ENCODE data around the gene TBCK.
"Not testable (repeated sequence)": the region's sequence is repeated elsewhere in the genome, so short reads cannot be mapped to it uniquely, and the experiment has no call there.

The TBCK gene

GRCh38 chr4:106210021-106210420 lies 106.0 kb downstream of the TBCK start:
- no peak for DNase-seq (ENCODE audit: low read depth)

- no peak for DNase-seq (ENCODE audit: low read depth)
Observed at GRCh38 chr4:106208481-106209460, 107.2 kb downstream of the TBCK start.

- no peak for DNase-seq (ENCODE audit: low read depth)
Observed at GRCh38 chr4:106201373-106201772, 114.6 kb downstream of the TBCK start.

- DNase-seq (ENCODE audit: low read depth) = no peak
Observed at GRCh38 chr4:106195435-106195950, 120.5 kb downstream of the TBCK start.

- no peak for DNase-seq (ENCODE audit: low read depth)
Observed at GRCh38 chr4:106194801-106195200, 121.2 kb downstream of the TBCK start.

- DNase-seq (ENCODE audit: low read depth) = no peak
Observed at GRCh38 chr4:106192131-106192530, 123.9 kb downstream of the TBCK start.

GRCh38 chr4:106186201-106186600 lies 129.8 kb downstream of the TBCK start:
- DNase-seq (ENCODE audit: low read depth) = no peak

GRCh38 chr4:106183551-106183950 lies 132.5 kb downstream of the TBCK start:
- DNase-seq (ENCODE audit: low read depth) = no peak

- no peak for DNase-seq (ENCODE audit: low read depth)
Observed at GRCh38 chr4:106172861-106173260, 143.1 kb downstream of the TBCK start.

GRCh38 chr4:106165351-106166010 lies 150.5 kb downstream of the TBCK start:
- DNase-seq (ENCODE audit: low read depth) = no peak

- no peak for DNase-seq (ENCODE audit: low read depth)
Observed at GRCh38 chr4:106162278-106162677, 153.7 kb downstream of the TBCK start.

- DNase-seq (ENCODE audit: low read depth) = no peak
Observed at GRCh38 chr4:106160560-106160959, 155.4 kb downstream of the TBCK start.

GRCh38 chr4:106149911-106150310 lies 166.1 kb downstream of the TBCK start:
- DNase-seq (ENCODE audit: low read depth) = no peak

- DNase-seq (ENCODE audit: low read depth) = no peak
Observed at GRCh38 chr4:106149026-106149425, 167.0 kb downstream of the TBCK start.

GRCh38 chr4:106142616-106143127 lies 173.3 kb downstream of the TBCK start:
- DNase-seq (ENCODE audit: low read depth) = no peak

- no peak for DNase-seq (ENCODE audit: low read depth)
Observed at GRCh38 chr4:106140601-106141000, 175.4 kb downstream of the TBCK start.

- no peak for DNase-seq (ENCODE audit: low read depth)
Observed at GRCh38 chr4:106136777-106137331, 179.2 kb downstream of the TBCK start.

GRCh38 chr4:106132045-106132444 lies 184.0 kb downstream of the TBCK start:
- DNase-seq (ENCODE audit: low read depth) = no peak

GRCh38 chr4:106126062-106126461 lies 189.9 kb downstream of the TBCK start:
- no peak for DNase-seq (ENCODE audit: low read depth)

- not testable (repeated sequence) for DNase-seq (ENCODE audit: low read depth)
Observed at GRCh38 chr4:106119949-106120555, 196.0 kb downstream of the TBCK start.

GRCh38 chr4:106116025-106116424 lies 200.0 kb downstream of the TBCK start:
- no peak for DNase-seq (ENCODE audit: low read depth)

GRCh38 chr4:106114270-106114669 lies 201.7 kb downstream of the TBCK start:
- no peak for DNase-seq (ENCODE audit: low read depth)

All from activated T-helper 9 cell treated with anti-CD3 and anti-CD28 coated beads, Interleukin-2, amount 50 U/mL, for 16 hours (primary cell).